SK-N-SH treated with all-trans-retinoic acid at 6 μM for 48 hours (cell line): ENCODE measurements around the gene ZMIZ1.

ENCODE experiments used
- ISL1 ChIP-seq: fragments of 250-450 bp; sonication (Bioruptor Pico); IDR thresholded peaks from 2 replicates; pipeline ENCODE4 v2.1.2; 2022; ENCODE audit warnings: mild to moderate bottlenecking, moderate library complexity
- PATZ1 ChIP-seq: fragments of 250-450 bp; sonication (Bioruptor Pico); IDR thresholded peaks from 2 replicates; pipeline ENCODE4 v1.8.0; 2020; ENCODE audit warnings: mild to moderate bottlenecking, moderate library complexity, borderline replicate concordance
- SNAI2 ChIP-seq: fragments of 250-450 bp; sonication (Bioruptor Pico); IDR thresholded peaks from 2 replicates; pipeline ENCODE4 v1.5.0; 2020; ENCODE audit warnings: mild to moderate bottlenecking, moderate library complexity
- ZFP30 ChIP-seq: fragments of 450-650 bp; formaldehyde crosslinking; IDR thresholded peaks from 2 replicates; pipeline ENCODE4 v1.5.0; 2022; ENCODE audit warnings: mild to moderate bottlenecking, moderate library complexity
- ZNF565 ChIP-seq: fragments of 450-650 bp; formaldehyde crosslinking; conservative IDR thresholded peaks from 2 replicates; pipeline ENCODE4 v1.5.0; 2020; ENCODE audit warnings: low read depth, mild to moderate bottlenecking, moderate library complexity
- ZNF8 ChIP-seq: fragments of 450-650 bp; formaldehyde crosslinking; IDR thresholded peaks from 2 replicates; pipeline ENCODE4 v1.5.0; 2020; ENCODE audit warnings: mild to moderate bottlenecking, moderate library complexity
- TF ChIP-seq, protein P1 (sequence below): fragments of 250-450 bp; sonication (Bioruptor Pico); IDR thresholded peaks from 2 replicates; pipeline ENCODE4 v1.5.0; 2020; ENCODE audit warnings: mild to moderate bottlenecking, moderate library complexity
- TF ChIP-seq, protein P2 (sequence below): fragments of 250-450 bp; sonication (Bioruptor Pico); IDR thresholded peaks from 2 replicates; pipeline ENCODE4 v1.8.0; 2021; ENCODE audit warnings: low read depth, mild to moderate bottlenecking, moderate library complexity, borderline replicate concordance

GRCh38 chr10:79150444-79150754 lies 81.6 kb downstream of the ZMIZ1 start:
- TF ChIP-seq ZFP30 (CRISPR knock-in tag) (no peak), SNAI2 (no peak), ZNF8 (CRISPR knock-in tag) (no peak), ZNF565 (no peak), ISL1 (CRISPR knock-in tag) (no peak), PATZ1 (CRISPR knock-in tag) (no peak)
- TF ChIP-seq, protein P1, sequence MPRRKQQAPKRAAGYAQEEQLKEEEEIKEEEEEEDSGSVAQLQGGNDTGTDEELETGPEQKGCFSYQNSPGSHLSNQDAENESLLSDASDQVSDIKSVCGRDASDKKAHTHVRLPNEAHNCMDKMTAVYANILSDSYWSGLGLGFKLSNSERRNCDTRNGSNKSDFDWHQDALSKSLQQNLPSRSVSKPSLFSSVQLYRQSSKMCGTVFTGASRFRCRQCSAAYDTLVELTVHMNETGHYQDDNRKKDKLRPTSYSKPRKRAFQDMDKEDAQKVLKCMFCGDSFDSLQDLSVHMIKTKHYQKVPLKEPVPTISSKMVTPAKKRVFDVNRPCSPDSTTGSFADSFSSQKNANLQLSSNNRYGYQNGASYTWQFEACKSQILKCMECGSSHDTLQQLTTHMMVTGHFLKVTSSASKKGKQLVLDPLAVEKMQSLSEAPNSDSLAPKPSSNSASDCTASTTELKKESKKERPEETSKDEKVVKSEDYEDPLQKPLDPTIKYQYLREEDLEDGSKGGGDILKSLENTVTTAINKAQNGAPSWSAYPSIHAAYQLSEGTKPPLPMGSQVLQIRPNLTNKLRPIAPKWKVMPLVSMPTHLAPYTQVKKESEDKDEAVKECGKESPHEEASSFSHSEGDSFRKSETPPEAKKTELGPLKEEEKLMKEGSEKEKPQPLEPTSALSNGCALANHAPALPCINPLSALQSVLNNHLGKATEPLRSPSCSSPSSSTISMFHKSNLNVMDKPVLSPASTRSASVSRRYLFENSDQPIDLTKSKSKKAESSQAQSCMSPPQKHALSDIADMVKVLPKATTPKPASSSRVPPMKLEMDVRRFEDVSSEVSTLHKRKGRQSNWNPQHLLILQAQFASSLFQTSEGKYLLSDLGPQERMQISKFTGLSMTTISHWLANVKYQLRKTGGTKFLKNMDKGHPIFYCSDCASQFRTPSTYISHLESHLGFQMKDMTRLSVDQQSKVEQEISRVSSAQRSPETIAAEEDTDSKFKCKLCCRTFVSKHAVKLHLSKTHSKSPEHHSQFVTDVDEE (CRISPR knock-in tag) = no peak
- TF ChIP-seq, protein P2, sequence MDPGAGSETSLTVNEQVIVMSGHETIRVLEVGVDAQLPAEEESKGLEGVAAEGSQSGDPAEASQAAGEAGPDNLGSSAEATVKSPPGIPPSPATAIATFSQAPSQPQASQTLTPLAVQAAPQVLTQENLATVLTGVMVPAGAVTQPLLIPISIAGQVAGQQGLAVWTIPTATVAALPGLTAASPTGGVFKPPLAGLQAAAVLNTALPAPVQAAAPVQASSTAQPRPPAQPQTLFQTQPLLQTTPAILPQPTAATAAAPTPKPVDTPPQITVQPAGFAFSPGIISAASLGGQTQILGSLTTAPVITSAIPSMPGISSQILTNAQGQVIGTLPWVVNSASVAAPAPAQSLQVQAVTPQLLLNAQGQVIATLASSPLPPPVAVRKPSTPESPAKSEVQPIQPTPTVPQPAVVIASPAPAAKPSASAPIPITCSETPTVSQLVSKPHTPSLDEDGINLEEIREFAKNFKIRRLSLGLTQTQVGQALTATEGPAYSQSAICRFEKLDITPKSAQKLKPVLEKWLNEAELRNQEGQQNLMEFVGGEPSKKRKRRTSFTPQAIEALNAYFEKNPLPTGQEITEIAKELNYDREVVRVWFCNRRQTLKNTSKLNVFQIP (CRISPR knock-in tag) = no peak
